H9 (cell line): ENCODE results near the gene PTPN21. TPM values are rescaled to one million over a fixed set of nuclear protein-coding genes. Genes with fewer than 3 reads are reported as not detected.

ENCODE experiments used
- DNase-seq: peaks from one replicate; pipeline ENCODE4 v3.0.0-alpha.2; 2017
- H2AFZ ChIP-seq: one replicate; pipeline ENCODE4 v1.6.1; 2013; ENCODE audit warnings: mild to moderate bottlenecking, low read length, control low read depth, moderate library complexity
- H2AK5ac ChIP-seq: 2 replicates; pipeline ENCODE4 v1.6.1; 2013; ENCODE audit warnings: low read length, control low read depth, mixed read lengths; ENCODE audit not compliant: insufficient read length
- H2BK120ac ChIP-seq: one replicate; pipeline ENCODE4 v1.6.1; 2013; ENCODE audit warnings: low read depth, mild to moderate bottlenecking, low read length, control low read depth, inconsistent platforms; ENCODE audit not compliant: poor library complexity, severe bottlenecking
- H2BK12ac ChIP-seq: 2 replicates; pipeline ENCODE4 v1.6.1; 2013; ENCODE audit warnings: low read length, control low read depth, mixed read lengths, low read depth; ENCODE audit not compliant: insufficient read length
- H2BK15ac ChIP-seq: 2 replicates; pipeline ENCODE4 v1.6.1; 2013; ENCODE audit warnings: low read depth, low read length, control low read depth
- H2BK20ac ChIP-seq: one replicate; pipeline ENCODE4 v1.6.1; 2013; ENCODE audit warnings: low read depth, mild to moderate bottlenecking, low read length, control low read depth, inconsistent platforms; ENCODE audit not compliant: poor library complexity, severe bottlenecking
- H2BK5ac ChIP-seq: 2 replicates; pipeline ENCODE4 v1.6.1; 2013; ENCODE audit warnings: low read length, control low read depth, mixed read lengths; ENCODE audit not compliant: insufficient read length
- H3K14ac ChIP-seq: 2 replicates; pipeline ENCODE4 v1.6.1; 2013; ENCODE audit warnings: low read length, control low read depth; ENCODE audit not compliant: insufficient read depth
- H3K18ac ChIP-seq: 2 replicates; pipeline ENCODE4 v1.6.1; 2013; ENCODE audit warnings: low read depth, mild to moderate bottlenecking, mixed read lengths, low read length, control low read depth; ENCODE audit not compliant: insufficient read length
- H3K23ac ChIP-seq: 2 replicates; pipeline ENCODE4 v1.6.1; 2013; ENCODE audit warnings: low read length, control low read depth, mixed read lengths, low read depth; ENCODE audit not compliant: insufficient read length
- H3K23me2 ChIP-seq: 2 replicates; pipeline ENCODE4 v1.6.1; 2013; ENCODE audit warnings: low read depth, mild to moderate bottlenecking, mixed read lengths, low read length, control low read depth; ENCODE audit not compliant: insufficient read length, poor library complexity, severe bottlenecking
- H3K27ac ChIP-seq: 2 replicates; pipeline ENCODE4 v1.5.1; 2013; ENCODE audit warnings: low read length, control low read depth, mixed read lengths, low read depth; ENCODE audit not compliant: insufficient read length
- H3K27me3 ChIP-seq: 2 replicates; pipeline ENCODE4 v1.6.1; 2013; ENCODE audit warnings: low read length, control low read depth, inconsistent platforms; ENCODE audit not compliant: insufficient read depth
- H3K4ac ChIP-seq: 2 replicates; pipeline ENCODE4 v1.6.1; 2013; ENCODE audit warnings: low read depth, mild to moderate bottlenecking, control low read depth, inconsistent platforms, low read length, moderate library complexity
- H3K4me1 ChIP-seq: 2 replicates; pipeline ENCODE4 v1.6.1; 2013; ENCODE audit warnings: low read length, control low read depth, inconsistent platforms; ENCODE audit not compliant: insufficient read depth
- H3K4me2 ChIP-seq: 2 replicates; pipeline ENCODE4 v1.6.1; 2013; ENCODE audit warnings: low read length, control low read depth, mixed read lengths; ENCODE audit not compliant: insufficient read length, insufficient read depth
- H3K56ac ChIP-seq: 2 replicates; pipeline ENCODE4 v1.6.1; 2013; ENCODE audit warnings: low read depth, mild to moderate bottlenecking, mixed read lengths, low read length, control low read depth; ENCODE audit not compliant: insufficient read length
- H3K79me1 ChIP-seq: 2 replicates; pipeline ENCODE4 v1.6.1; 2013; ENCODE audit warnings: low read depth, mild to moderate bottlenecking, moderate library complexity, low read length, control low read depth, inconsistent platforms; ENCODE audit not compliant: insufficient read depth, poor library complexity, severe bottlenecking
- H3K79me2 ChIP-seq: 2 replicates; pipeline ENCODE4 v1.6.1; 2013; ENCODE audit warnings: low read length, control low read depth, inconsistent platforms; ENCODE audit not compliant: insufficient read depth
- H3K9ac ChIP-seq: 2 replicates; pipeline ENCODE4 v1.6.1; 2013; ENCODE audit warnings: low read length, control low read depth, mixed read lengths; ENCODE audit not compliant: insufficient read length; ENCODE audit errors: extremely low read depth
- H3K9me3 ChIP-seq: one replicate; pipeline ENCODE4 v1.6.1; 2013; ENCODE audit warnings: low read depth, low read length, inconsistent platforms; ENCODE audit not compliant: control insufficient read depth
- H3T11ph ChIP-seq: one replicate; pipeline ENCODE4 v1.6.1; 2013; ENCODE audit warnings: mild to moderate bottlenecking, low read length, control low read depth, inconsistent platforms
- H4K20me1 ChIP-seq: one replicate; pipeline ENCODE4 v1.6.1; 2013; ENCODE audit not compliant: control insufficient read depth, insufficient read length, insufficient read depth
- H4K5ac ChIP-seq: 2 replicates; pipeline ENCODE4 v1.6.1; 2013; ENCODE audit warnings: low read depth, mild to moderate bottlenecking, mixed read lengths, low read length, control low read depth; ENCODE audit not compliant: insufficient read length
- H4K8ac ChIP-seq: replicated peaks from 2 replicates; pipeline ENCODE4 v1.6.1; 2013; ENCODE audit warnings: low read length, control low read depth, mixed read lengths, low read depth; ENCODE audit not compliant: insufficient read length
- H4K91ac ChIP-seq: 2 replicates; pipeline ENCODE4 v1.6.1; 2013; ENCODE audit warnings: low read depth, mild to moderate bottlenecking, moderate library complexity, mixed read lengths, low read length, control low read depth; ENCODE audit not compliant: insufficient read length
- H3K27ac Mint-ChIP-seq, 3 experiments: 2 replicates in 2 of 3; 3 replicates in 1 of 3; pipeline ENCODE4 v1.8.0; 2020 to 2021; ENCODE audit warnings: mixed read lengths in 3 of 3, mild to moderate bottlenecking in 1 of 3, moderate library complexity in 1 of 3
- H3K27me3 Mint-ChIP-seq: 2 replicates; pipeline ENCODE4 v1.8.0; 2021; ENCODE audit warnings: low read depth, mild to moderate bottlenecking, moderate library complexity, mixed read lengths
- H3K36me3 Mint-ChIP-seq, 3 experiments: 2 replicates in 2 of 3; 3 replicates in 1 of 3; pipeline ENCODE4 v1.8.0; 2020 to 2021; ENCODE audit warnings: low read depth in 3 of 3, mixed read lengths in 3 of 3; ENCODE audit not compliant: insufficient read depth in 1 of 3
- H3K4me1 Mint-ChIP-seq, 2 experiments: 2 replicates each; pipeline ENCODE4 v1.8.0; 2020; ENCODE audit warnings: mixed read lengths in 2 of 2
- H3K4me3 Mint-ChIP-seq, 2 experiments: 2 replicates in 1 of 2; 3 replicates in 1 of 2; pipeline ENCODE4 v1.8.0; 2020 to 2021; ENCODE audit warnings: mild to moderate bottlenecking in 2 of 2, mixed read lengths in 2 of 2, moderate library complexity in 1 of 2
- H3K9me3 Mint-ChIP-seq, 2 experiments: 2 replicates in 1 of 2; 3 replicates in 1 of 2; pipeline ENCODE4 v1.8.0; 2020; ENCODE audit warnings: mild to moderate bottlenecking in 2 of 2, mixed read lengths in 2 of 2, moderate library complexity in 1 of 2
- WGBS: extraction: QIAGEN DNeasy Blood & Tissue Kit; methylation state at CpG from one replicate; pipeline ENCODE4 v1.1.7; 2013; ENCODE audit warnings: missing lambda C conversion rate, low lambda C conversion rate, mixed read lengths; ENCODE audit not compliant: insufficient read length; ENCODE audit errors: extremely low coverage; 5-methylcytosine and 5-hydroxymethylcytosine counted together
- total RNA-seq: library from RNA; stranded (reverse); gene quantifications from 2 replicates; pipeline ENCODE4 v1.2.1, GENCODE V29; 2021
- TF ChIP-seq, protein P1 (sequence below): fragments of 200-600 bp; sonication (generic); conservative IDR thresholded peaks from 3 replicates; pipeline ENCODE4 v1.8.0; 2021; ENCODE audit warnings: antibody characterized with exemption, mild to moderate bottlenecking

PTPN21 gene
- total RNA-seq, 1 experiment from 2014 or later, result 14.3 TPM

DNA sequence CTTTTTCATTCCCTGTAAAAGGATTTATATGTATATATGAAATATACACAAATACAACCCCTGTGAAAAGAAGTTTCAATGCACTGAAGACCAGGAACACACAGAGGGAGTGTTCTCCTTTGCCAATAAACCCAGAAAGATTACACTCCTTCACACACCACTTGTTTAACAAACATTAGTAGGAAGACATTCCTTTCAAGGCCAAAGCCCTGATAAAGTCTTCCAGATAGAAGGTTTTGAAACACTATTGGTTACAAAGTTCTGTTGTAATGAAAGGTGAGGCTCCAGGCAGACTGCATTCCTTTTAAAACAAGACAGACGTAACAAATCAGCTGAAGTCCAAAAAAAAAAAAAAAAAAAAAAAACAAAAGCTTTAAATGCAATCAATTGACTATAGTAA is 81.0 kb downstream of the PTPN21 start:
- no peak overlapping the region for H4K91ac ChIP-seq
- Mint-ChIP-seq H3K27me3 (no peaks in the 10 kb centered on the region), H3K36me3 (peaks cover 13 to 66% (median 62%) of the 10 kb centered on the region in 3 experiments; a peak in 6 of 7 replicates), H3K9me3 (no peaks in the 10 kb centered on the region), H3K4me1 (peaks cover 7% of the 10 kb centered on the region in 2 experiments), H3K27ac (no peak overlapping the region), H3K4me3 (no peak overlapping the region)
- no peak overlapping the region for H2AFZ ChIP-seq
- no peak overlapping the region for H3K56ac ChIP-seq
- H3K23ac ChIP-seq, result no peak overlapping the region
- no peaks in the 10 kb centered on the region for H3K27me3 ChIP-seq
- H3T11ph ChIP-seq, result no peak overlapping the region
- no peak overlapping the region for H3K4me2 ChIP-seq
- H3K9me3 ChIP-seq, result no peaks in the 10 kb centered on the region
- no peak overlapping the region for H2BK5ac ChIP-seq
- H3K79me1 ChIP-seq, result no peaks in the 10 kb centered on the region
- no peak overlapping the region for H2BK12ac ChIP-seq
- H3K79me2 ChIP-seq, result 0 out of 2 replicates have a peak, but pooled peaks cover 2% of the 10 kb centered on the region
- no peak overlapping the region for H2BK15ac ChIP-seq
- no peak overlapping the region for H4K5ac ChIP-seq
- no peak overlapping the region for H3K27ac ChIP-seq
- H4K8ac ChIP-seq, result no peak overlapping the region
- TF ChIP-seq, protein P1, sequence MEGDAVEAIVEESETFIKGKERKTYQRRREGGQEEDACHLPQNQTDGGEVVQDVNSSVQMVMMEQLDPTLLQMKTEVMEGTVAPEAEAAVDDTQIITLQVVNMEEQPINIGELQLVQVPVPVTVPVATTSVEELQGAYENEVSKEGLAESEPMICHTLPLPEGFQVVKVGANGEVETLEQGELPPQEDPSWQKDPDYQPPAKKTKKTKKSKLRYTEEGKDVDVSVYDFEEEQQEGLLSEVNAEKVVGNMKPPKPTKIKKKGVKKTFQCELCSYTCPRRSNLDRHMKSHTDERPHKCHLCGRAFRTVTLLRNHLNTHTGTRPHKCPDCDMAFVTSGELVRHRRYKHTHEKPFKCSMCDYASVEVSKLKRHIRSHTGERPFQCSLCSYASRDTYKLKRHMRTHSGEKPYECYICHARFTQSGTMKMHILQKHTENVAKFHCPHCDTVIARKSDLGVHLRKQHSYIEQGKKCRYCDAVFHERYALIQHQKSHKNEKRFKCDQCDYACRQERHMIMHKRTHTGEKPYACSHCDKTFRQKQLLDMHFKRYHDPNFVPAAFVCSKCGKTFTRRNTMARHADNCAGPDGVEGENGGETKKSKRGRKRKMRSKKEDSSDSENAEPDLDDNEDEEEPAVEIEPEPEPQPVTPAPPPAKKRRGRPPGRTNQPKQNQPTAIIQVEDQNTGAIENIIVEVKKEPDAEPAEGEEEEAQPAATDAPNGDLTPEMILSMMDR, result no peak
- no peak for DNase-seq
- no peak overlapping the region for H2AK5ac ChIP-seq
- no peak overlapping the region for H3K18ac ChIP-seq
- H3K23me2 ChIP-seq, result no peaks in the 10 kb centered on the region
- H4K20me1 ChIP-seq, result no peaks in the 10 kb centered on the region
- H2BK120ac ChIP-seq, result no peak overlapping the region
- no peak overlapping the region for H3K14ac ChIP-seq
- H3K9ac ChIP-seq, result no peak overlapping the region
- WGBS, result no CpG with 5 or more reads among the region's 1 CpG
- H2BK20ac ChIP-seq, result no peak overlapping the region
- H3K4ac ChIP-seq, result no peak overlapping the region
- no peaks in the 10 kb centered on the region for H3K4me1 ChIP-seq
